IPS-18c (cell line): ENCODE measurements around the gene MLKL.

Experiments used
- H3K4me3 ChIP-seq: 2 replicates; pipeline ENCODE4 v1.7.0; 2013; ENCODE audit warnings: low read depth, mild to moderate bottlenecking, low read length, moderate library complexity; ENCODE audit not compliant: insufficient read depth
- H3K9me3 ChIP-seq: one replicate; pipeline ENCODE4 v1.6.1; 2013; ENCODE audit warnings: mild to moderate bottlenecking, low read length, moderate library complexity; ENCODE audit not compliant: control insufficient read depth, insufficient read depth

Gene MLKL

DNA sequence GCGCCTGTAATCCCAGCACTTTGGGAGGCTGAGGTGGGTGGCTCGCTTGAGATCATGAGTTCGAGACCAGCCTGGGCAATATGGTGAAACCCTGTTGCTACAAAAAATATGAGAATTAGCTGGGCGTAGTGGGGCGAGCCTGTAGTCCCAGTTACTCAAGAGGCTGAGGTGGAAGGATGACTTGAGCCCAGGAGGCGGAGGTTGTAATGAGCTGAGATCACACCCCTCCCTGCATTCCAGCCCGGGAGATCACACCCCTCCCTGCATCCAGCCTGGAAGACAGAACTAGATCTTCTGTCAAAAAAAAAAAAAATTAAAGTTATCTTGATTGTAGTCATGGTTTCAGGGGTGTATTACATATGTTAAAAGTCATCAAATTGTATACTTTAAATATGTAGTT lies 67.0 kb downstream of the MLKL start:
- Histone ChIP-seq H3K9me3 (peaks cover 2% of the 10 kb centered on the region), H3K4me3 (no peak overlapping the region)

DNA sequence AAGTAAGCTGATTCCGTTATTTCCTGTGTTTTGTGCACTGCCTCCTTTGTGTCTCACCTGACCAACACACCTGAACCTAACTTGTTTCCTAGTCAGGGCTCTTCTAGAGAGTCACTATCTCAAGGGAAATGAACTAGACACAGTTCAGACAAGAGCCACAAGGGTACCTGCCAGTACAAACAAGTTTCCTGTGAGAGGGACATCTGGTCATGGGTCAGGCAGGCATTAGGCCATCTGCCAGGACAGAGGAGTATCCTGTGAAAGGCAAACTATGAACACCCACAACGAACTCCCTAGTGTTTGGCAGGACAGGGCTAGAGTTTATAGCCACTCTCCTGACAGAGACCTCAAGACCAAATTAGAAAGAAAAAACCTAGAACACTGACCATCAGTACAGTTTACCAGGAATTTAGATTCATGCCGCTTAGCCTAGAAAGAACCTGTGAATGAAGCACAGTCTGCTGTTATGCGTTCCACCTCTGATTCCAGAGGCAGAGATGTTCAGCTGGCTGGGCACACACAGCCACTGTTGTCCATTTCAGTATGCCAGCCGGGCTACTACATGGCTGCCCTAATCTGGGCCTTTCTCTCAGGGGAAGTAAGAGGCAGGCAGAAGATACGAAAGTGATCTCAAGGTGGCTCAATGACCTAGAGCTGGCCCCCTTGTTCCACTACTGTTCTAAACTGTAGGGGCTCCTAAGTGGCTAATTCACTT lies 73.0 kb downstream of the MLKL start:
- H3K9me3 ChIP-seq, result no peaks in the 10 kb centered on the region

DNA sequence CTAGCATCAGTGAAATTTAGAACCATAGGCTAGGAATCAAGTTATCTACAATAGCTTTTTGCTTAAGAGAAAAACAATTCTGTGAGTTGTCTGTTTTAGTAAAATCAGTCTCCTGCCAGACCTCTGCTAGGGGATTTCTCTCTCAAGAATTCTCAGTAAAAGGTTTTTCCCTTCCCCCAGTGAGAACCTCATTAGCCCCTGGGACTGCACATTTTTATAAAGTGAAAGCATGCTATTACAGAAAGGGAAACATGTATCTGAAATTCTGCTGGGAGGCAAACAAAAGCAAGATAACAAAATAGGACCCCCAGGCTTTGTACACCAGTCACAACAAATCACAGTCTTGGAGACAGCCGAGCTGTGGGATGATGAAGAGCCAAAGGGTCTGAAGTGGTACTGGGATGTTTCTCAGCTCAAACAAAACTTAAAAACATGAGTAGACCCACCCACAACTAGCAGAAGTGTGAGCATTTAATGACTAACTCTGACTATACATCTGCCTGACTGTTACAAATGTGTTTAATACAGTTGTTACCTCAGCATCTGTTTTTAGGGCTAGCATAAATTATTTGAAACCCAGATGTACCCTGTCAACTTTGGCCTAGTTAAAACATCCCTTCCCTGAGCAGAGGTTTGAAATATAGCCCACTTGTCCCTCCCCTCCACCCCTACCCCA lies 73.8 kb downstream of the MLKL start:
- H3K9me3 ChIP-seq, result no peaks in the 10 kb centered on the region
- no peak overlapping the region for H3K4me3 ChIP-seq

More for the DNA sequence above, 73.0 kb downstream of the MLKL start:
- no peak overlapping the region for H3K4me3 ChIP-seq

DNA sequence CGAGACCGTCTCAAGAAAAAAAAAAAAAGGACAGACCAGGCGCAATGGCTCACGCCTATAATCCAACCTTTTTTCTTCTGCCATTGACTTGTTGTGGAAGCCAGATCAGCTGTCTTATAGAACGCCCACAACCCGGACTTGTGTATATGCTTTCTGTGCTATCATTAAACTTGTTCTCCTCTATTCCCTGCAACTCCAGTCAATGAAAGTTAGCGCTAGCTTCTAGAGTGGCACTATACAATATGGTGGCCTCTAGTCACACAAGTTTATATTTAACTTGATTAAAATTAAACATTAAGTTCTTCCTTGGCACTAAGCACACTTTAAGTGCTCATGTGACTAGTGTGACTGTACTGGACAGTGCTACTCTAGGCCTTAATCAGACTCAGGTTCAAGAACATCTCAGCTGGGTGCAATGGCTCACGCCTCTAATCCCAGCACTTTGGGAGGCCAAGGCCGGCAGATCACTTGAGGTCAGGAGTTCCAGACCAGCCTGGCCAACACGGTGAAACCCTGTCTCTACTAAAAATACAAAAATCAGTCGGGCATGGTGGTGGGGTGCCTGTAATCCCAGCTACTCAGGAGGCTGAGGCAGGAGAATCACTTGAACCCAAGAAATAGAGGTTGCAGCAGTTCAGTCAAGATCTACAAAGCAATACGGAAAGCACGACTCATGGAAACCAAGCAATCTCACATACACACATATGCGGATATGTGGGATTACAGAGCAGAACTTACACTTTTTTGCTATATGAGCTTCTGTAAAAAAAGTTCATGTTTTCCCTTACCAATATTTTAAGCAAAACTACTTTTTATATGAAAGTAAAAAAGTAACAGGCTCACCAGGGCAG lies 74.9 kb downstream of the MLKL start:
- H3K9me3 ChIP-seq, result no peaks in the 10 kb centered on the region
- no peak overlapping the region for H3K4me3 ChIP-seq

DNA sequence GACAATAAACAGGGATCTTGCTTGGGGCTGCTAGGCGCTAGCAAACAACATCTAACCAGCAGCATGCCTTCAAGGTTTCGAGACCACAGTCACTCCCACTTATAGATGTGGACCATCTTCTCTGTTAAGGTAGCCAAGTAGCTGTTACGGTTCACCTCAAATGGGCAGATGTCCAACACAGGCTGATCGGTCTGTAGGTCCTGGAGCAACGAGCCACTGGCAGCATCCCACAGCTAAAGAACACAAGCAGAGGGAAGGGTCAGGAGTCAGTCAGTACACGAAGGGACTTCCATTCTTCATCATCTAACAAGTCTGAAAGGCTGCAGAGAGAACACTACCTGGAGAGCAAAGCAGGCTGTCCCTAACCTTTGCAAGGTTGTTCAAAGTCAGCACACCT lies 76.8 kb downstream of the MLKL start:
- Histone ChIP-seq H3K4me3 (no peak overlapping the region), H3K9me3 (no peaks in the 10 kb centered on the region)

DNA sequence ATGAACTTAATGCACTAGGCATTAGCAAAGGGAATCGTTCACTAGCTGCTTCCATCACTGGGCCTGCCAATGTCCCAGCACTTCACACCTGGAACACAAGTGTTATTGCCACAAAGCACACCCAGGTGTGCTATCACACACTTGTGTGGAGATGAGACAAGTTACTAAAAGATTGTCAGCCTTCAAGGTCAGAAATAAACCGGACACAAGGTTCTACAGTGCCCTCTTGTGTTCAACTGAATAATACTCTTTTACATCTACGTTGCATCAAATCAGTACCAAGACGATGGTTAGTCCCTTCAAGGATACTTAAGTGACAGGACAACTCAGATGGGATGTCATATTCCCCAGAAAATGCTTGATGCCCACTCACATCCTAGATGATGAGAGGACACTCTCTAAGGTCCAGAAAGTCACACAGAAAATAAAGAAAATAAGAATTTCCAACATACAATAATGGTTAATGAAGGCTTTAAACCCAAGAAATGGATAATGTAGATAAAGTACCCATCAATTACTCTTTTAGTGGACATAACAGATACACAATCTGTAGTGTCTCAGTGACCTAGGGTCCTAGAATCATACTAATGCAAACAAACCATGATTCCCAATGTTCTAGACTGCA lies 77.3 kb downstream of the MLKL start:
- Histone ChIP-seq H3K4me3 (no peak overlapping the region), H3K9me3 (no peaks in the 10 kb centered on the region)

DNA sequence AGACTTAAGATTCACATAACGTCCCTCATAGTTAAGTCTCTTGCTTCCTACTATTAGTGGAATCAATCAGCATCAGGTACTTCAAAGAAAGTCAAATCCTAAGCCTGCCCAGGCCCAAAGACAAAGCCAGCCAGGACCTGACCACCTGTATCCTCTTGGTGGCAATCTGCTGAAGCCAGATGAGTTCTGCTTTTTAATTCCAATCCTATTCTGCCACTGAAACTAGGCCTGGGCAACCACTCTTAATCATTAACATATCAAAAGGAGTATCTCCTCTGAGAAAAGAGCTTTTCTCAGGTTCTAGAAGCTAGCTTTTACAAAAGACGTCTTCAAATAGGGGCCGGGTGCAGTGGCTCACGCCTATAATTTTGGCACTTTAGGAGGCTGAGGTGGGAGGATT lies 78.7 kb downstream of the MLKL start:
- no peak overlapping the region for H3K4me3 ChIP-seq
- no peaks in the 10 kb centered on the region for H3K9me3 ChIP-seq
